ENCODE data around the gene TNFAIP8L1.

Gene TNFAIP8L1

GRCh38 chr19:4669723-4670480 lies 30.6 kb downstream of the TNFAIP8L1 start, which contains the start of gene MYDGF:
MYDGF (minus strand) TSS chr19:4670342; CDS start chr19:4670334, 8 bp downstream.
- Histone ChIP-seq H3K4me3 (ENCODE audit: low read depth, low read length) (peak within 1 kb of the TSS; percentile 86), H2AFZ (peak within 1 kb of the TSS; percentile 89), H3K27me3 (ENCODE audit: control insufficient read depth, insufficient read depth, low read length) (no peaks in the 10 kb centered on the region), H3K27ac (peak within 1 kb of the TSS; percentile 50), H3K9me3 (ENCODE audit: control insufficient read depth, low read length) (no peaks in the 10 kb centered on the region), H3K9ac (peak within 1 kb of the TSS; percentile 74), H3K36me3 (ENCODE audit: control insufficient read depth, insufficient read depth, low read length) (no peaks in the 10 kb centered on the region), H3K4me1 (peaks cover 5% of the 10 kb centered on the region), H3K4me2 (ENCODE audit: low read length) (peak within 1 kb of the TSS; percentile 65), H3K79me2 (peaks cover 5% of the 10 kb centered on the region)
- no peak for TF ChIP-seq CTCF (IDR thresholded peaks at IDR 0.05)

DNA sequence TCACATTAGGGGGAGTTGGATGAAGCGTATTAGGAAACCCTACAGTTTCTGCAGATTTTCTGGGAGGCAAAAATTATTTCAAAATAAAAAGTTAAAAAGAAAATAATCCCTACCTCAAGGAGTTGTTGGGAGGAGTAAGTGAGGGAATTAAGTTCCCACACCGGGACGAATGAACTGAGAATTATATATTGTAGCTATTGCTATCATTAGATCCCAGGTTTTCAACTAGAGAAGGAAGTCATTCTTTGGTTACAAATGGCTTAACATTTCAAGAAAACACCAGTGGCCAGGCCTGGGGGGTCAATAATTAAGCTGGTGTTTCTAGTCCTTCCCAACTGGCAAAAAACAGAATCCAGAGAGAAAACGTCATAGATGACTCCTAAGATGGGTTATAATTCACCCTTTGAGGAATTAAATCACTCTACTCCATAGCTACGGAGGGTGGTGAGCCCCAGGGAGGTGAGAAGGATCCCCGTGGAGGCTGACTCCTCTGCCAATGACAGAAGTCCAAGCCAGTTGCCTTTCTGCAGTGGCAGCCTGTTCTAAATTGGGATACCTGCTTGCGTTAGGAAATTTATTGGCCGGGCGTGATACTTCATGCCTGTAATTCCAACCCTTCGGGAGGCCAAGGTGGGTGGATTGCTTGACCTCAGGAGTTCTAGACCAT lies 32.0 kb downstream of the TNFAIP8L1 start:
- no peak for TF ChIP-seq CTCF (IDR thresholded peaks at IDR 0.05)
- no peaks in the 10 kb centered on the region for H3K27me3 ChIP-seq (ENCODE audit: control insufficient read depth, insufficient read depth, low read length)
- no peaks in the 10 kb centered on the region for H3K9me3 ChIP-seq (ENCODE audit: control insufficient read depth, low read length)
- no peaks in the 10 kb centered on the region for H3K36me3 ChIP-seq (ENCODE audit: control insufficient read depth, insufficient read depth, low read length)
- peak overlapping the region; percentile 61 for H2AFZ ChIP-seq
- H3K79me2 ChIP-seq: peaks cover 5% of the 10 kb centered on the region
- H3K9ac ChIP-seq: no peak overlapping the region
- H3K4me3 ChIP-seq (ENCODE audit: low read depth, low read length): peak overlapping the region; percentile 19
- H3K4me1 ChIP-seq: peaks cover 5% of the 10 kb centered on the region
- peak overlapping the region; percentile 61 for H3K27ac ChIP-seq
- H3K4me2 ChIP-seq (ENCODE audit: low read length): peak overlapping the region; percentile 18

DNA sequence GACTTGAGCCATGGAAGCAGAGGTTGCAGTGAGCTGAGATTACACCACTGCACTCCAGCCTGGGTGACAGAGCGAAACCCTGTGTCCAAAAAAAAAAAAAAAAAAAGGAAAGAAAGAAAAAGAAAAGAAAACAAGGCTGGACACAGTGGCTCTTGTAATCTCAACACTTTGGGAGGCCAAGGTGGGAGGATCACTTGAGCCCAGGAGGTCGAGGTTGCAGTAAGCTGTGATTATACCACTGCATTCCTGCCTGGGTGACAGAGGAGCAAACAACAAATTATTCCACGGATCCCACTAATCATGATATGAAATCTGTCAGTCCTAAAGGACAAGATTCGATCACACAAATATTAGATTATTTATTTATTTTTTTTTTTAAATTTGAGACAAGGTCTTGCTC lies 33.9 kb downstream of the TNFAIP8L1 start:
- H3K4me2 ChIP-seq (ENCODE audit: low read length): no peak overlapping the region
- no peak overlapping the region for H3K4me3 ChIP-seq (ENCODE audit: low read depth, low read length)
- no peak for TF ChIP-seq CTCF (IDR thresholded peaks at IDR 0.05)
- H3K79me2 ChIP-seq: peaks cover 5% of the 10 kb centered on the region
- peaks cover 5% of the 10 kb centered on the region for H3K4me1 ChIP-seq
- no peak overlapping the region for H2AFZ ChIP-seq
- H3K9ac ChIP-seq: no peak overlapping the region
- H3K36me3 ChIP-seq (ENCODE audit: control insufficient read depth, insufficient read depth, low read length): no peaks in the 10 kb centered on the region
- no peaks in the 10 kb centered on the region for H3K9me3 ChIP-seq (ENCODE audit: control insufficient read depth, low read length)
- H3K27me3 ChIP-seq (ENCODE audit: control insufficient read depth, insufficient read depth, low read length): no peaks in the 10 kb centered on the region
- no peak overlapping the region for H3K27ac ChIP-seq

DNA sequence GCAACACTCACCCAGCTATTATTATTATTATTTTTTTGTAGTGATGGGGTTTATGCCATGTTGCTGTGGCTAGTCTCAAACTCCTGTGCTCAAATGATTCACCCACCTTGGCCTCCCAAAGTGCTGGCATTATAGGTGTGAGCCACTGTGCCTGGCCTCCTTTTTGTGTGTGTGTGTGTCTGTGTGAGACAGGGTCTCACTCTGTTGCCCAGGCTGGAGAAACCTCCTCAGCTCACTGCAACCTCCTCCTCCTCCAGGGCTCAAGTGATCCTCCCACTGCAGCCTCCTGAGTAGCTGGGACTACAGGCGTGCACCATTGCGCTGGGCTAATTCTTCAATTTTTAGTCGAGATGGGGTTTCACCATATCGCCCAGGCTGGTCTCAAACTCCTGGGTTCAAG lies 34.4 kb downstream of the TNFAIP8L1 start:
- no peak for TF ChIP-seq CTCF (IDR thresholded peaks at IDR 0.05)
- no peaks in the 10 kb centered on the region for H3K27me3 ChIP-seq (ENCODE audit: control insufficient read depth, insufficient read depth, low read length)
- H3K27ac ChIP-seq: no peak overlapping the region

More for the DNA sequence above, 34.4 kb downstream of the TNFAIP8L1 start:
- no peak overlapping the region for H3K9ac ChIP-seq
- no peak overlapping the region for H2AFZ ChIP-seq
- peaks cover 5% of the 10 kb centered on the region for H3K4me1 ChIP-seq
- no peak overlapping the region for H3K4me3 ChIP-seq (ENCODE audit: low read depth, low read length)
- no peaks in the 10 kb centered on the region for H3K9me3 ChIP-seq (ENCODE audit: control insufficient read depth, low read length)
- no peaks in the 10 kb centered on the region for H3K36me3 ChIP-seq (ENCODE audit: control insufficient read depth, insufficient read depth, low read length)
- H3K4me2 ChIP-seq (ENCODE audit: low read length): no peak overlapping the region
- peaks cover 5% of the 10 kb centered on the region for H3K79me2 ChIP-seq
